ENCODE measurements around the gene SFN.
"Not testable (repeated sequence)": the region's sequence is repeated elsewhere in the genome, so short reads cannot be mapped to it uniquely, and the experiment has no call there.

Gene SFN

GRCh38 chr1:26874896-26875295 is 11.9 kb downstream of the SFN start:
- no peak for DNase-seq

- no peak for DNase-seq
Observed at GRCh38 chr1:26877326-26877725, 14.4 kb downstream of the SFN start.

DNA sequence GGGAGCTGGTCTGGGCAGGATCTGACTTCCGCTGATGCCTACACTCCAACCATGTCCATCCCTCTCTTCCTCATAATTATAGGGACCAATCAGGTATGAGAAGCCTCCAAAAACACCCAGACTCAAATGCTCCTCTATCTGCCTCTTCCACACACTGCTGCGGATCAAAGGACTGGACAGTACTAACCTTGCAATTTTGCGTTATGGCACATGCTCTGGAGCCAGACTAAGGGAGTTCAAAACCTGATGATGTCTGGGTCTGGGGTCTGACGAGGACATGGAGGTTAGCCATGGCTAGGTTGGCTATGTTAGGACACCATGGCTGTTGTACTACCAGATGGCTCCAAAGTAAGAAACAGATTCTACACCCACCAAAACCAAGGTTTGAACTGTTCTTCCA is 16.8 kb downstream of the SFN start:
- no peak for DNase-seq

DNA sequence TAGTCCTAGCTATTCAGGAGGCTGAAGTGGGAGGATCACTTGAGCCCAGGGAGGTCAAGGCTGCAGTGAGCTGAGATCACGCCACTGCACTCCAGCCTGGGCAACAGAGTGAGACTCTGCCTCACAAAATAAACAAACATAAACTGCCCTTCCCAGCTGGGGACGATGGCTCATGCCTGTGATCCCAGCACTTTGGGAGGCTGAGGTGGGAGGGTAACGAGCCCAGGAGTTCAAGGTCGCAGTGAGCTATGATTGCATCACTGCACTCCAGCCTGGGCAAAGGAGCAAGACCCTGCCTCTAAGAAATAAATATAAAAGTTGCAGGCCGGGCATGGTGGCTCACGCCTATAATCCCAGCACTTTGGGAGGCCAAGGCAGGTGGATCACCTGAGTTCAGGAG is 18.7 kb downstream of the SFN start:
- not testable (repeated sequence) for DNase-seq

DNA sequence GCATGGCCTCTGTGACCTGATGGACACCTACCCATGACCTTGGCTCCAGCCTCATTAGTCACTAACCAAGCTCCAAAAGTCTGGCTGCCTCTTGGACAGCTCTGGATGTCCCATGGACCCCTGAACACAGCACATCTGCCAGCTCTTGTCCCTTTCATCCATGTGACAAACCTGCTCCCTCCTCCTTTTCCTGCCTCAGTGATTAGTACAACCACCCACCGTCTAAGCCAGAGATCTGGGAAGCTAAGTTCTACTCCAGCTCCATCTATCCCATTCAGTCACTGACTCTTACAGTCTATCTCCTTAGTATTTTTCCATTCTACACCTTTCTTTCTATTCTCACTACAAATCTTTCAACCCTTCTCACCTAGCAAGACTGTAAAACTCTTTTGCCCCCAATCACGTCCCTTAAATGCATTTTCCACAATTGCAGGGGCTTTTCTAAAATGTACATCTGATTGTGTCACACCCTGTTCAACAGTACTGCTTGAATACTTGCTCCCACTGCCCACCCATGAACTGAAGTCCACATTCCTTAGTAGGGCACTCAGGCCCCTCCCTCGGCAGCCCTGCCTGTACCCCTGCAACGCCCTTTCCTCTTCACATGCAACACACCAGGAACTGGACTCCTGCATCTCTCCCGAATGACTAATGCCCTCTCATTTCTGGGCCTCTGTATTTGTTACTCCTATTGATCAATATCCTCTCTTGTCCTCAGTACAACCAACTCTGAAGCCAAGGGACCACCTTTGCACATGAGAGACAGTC is 19.9 kb downstream of the SFN start:
- no peak for DNase-seq

DNA sequence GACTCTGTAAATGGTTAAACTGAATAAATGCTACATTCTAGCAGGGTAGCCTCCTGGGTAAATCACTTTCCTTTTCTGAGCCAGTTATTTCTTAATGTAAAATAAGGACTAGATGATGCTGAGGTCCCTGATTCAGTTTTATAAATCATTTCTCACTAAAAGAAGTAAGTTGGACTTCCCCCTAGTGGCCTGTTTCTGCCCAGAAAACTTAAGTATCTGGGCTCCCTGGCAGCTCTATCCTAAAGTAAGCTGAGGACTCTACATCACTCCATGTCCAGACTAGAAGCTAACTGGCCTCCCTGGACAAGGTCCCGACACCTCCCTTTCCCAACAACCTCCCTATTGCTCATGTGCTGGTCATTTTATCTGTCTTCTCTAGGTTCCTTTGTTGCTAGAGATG is 24.2 kb downstream of the SFN start:
- DNase-seq: no peak

DNA sequence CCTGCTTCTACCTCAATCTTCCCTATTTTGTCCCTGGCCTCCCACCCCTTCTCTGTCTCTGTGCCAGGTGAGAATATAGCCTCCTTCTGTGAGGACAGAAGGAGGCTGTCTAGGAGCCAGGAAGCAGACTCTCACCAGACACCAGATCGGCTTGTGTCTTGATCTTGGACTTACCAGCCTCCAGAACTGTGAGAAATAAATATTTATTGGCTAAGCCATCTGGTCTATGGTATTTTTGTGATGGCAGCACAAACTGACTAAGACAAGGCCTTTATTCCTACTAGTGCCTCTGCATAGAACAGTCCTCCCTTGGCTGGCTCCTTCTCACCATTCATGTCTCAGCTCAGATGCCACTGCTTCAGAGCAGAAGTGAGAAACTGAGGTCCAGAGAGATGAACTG is 25.3 kb downstream of the SFN start:
- DNase-seq: no peak

DNA sequence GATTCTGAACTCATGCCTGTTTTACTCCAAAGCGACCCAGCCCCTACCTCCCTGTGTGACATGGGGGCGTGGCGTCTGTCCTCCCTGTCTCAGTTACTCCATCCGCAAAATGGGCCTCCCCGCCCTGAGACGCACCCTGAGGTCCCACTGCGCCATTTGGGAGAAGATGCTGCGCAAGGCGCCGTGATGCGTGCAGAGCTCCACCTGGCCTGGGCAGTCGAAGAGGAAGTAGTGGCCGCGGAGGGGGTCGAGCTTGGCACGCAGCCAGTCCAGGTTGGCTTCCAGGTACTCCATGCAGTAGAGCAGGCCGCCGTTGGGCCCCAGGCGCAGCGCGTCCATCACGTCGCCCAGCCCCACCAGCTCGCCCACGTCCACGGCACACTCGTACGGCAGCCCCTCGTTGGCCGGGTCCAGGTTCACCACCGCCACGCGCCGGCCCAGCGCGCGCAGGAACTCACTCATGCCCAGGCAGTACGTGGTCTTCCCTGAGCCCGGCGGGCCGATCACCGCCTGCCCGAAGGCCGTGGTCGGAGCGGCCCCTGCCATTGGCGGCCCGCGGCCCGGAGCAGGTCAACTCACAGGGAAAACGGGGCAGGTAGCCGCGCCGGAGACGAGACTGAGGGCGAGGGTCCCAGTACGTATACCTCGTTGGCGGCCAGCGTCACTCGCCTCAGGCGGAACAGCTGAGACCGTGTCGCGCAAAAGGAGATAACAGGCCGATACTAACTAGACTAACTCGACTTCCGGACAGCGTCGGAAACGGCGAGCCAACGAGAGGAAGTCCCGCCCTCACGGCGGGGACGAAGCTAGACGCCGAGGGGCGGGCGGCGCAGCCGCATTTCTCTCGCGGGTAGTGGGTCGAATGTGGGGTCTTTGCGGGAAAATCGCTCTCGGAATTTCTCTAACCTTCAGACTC is 26.9 kb downstream of the SFN start, which contains the start of gene GPN2:
TSS of gene GPN2 (minus strand) at position 733 of the 916 bp plus-strand sequence. CDS start at position 546, 187 bp downstream.
- peak; percentile 66 for DNase-seq

- no peak for DNase-seq
Observed at GRCh38 chr1:26890467-26890796, 27.5 kb downstream of the SFN start.

DNA sequence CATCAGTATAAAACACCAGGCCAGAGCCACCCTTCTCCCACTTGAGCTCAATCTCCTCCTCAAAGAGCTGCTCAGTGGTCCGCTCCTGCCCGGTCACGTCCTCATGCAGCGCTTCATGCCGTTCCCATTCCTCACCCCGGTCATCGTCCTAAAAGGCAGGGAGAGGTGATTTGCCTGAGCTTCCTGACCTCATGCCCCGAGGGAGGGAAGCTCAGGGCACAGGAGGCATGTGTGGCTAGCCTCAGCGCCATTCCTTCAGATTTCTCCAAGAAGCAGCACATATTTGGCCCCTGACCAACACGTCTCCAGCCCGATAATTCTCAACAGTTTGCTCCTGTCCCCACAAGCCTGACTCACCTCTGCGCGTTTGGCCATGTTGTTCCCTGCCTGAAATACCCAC is 31.3 kb downstream of the SFN start:
- no peak for DNase-seq

- no peak for DNase-seq
Observed at GRCh38 chr1:26897351-26897750, 34.4 kb downstream of the SFN start.

DNA sequence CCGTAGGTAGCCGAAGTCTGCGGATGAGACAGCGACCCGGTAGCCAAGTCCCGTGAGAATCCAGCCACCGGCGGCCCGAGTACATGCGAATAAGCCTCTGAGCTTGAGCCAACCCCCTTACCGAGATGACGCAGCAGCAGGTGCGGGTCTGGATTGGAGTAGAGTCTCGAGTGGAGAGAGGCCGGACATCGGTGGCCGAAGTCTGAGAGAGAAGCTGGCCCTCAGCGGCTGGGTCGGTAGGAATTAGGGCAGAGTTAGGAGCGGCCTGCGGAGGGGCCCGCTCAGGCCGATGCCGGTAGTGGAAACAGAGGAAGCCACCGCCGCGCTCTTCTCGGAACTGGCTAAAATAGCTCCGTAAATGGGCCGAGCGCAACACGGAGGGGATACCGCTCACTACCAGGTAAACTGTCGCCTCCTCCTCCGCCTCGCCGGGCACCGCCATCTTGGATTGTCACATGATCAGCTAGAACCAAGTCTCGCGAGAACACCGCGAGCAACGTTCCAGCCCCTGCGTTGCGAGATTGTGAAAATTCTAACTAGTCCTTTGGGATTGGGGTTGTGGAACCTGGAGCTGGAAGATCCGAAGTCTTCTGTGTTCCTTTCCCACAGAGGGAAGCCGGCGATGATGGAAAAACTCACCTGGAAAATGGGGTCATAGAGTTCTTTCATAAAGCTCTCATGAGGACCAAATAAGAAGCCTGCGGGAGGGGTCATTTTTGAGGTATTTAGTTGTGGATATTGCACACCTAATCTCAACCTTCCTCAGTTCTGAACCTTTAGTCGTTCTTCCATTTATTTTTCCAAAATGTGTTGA is 37.3 kb downstream of the SFN start, which contains the start of gene GPATCH3:
TSS of gene GPATCH3 (minus strand) at position 467 of the 814 bp plus-strand sequence. CDS start at position 442, 25 bp downstream.
- DNase-seq: peak; percentile 80

- no peak for DNase-seq
Observed at GRCh38 chr1:26900815-26901511, 38.0 kb downstream of the SFN start.

- DNase-seq: no peak
Observed at GRCh38 chr1:26907071-26907917, 44.3 kb downstream of the SFN start.

- no peak for DNase-seq
Observed at GRCh38 chr1:26909951-26910342, 47.0 kb downstream of the SFN start.

GRCh38 chr1:26910343-26911160 is 47.6 kb downstream of the SFN start:
- no peak for DNase-seq

- no peak for DNase-seq
Observed at GRCh38 chr1:26911399-26912146, 48.6 kb downstream of the SFN start.

GRCh38 chr1:26912147-26912490 is 49.2 kb downstream of the SFN start:
- no peak for DNase-seq

DNA sequence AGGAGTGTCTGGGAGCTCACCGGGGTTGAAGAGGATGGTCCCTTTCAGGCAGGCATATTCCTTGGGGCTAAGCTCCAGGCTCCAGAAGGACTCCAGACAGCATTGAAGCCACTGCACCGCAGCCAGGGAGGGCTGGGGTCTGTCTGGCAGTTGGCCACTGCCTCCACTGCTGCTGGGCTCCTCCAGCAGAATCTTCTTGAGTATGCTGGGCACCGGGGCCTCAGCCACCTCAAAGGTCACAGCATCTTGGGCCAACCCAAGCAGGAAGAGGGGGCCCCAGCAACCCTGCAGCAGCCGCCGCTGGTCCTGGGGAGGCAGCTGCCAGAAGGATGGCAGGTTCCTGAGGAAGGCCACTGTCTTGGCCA is 50.4 kb downstream of the SFN start:
- no peak for DNase-seq

Measured in NCI-H1048 (cell line).